Activated CD8-positive, alpha-beta memory T cell treated with anti-CD3 and anti-CD28 coated beads, Interleukin-2, amount 10 ng/mL, durations not matched to agents 7 days and 5 days (primary cell): Measurements from ENCODE around the gene HPSE2. TPM values are rescaled to one million over a fixed set of nuclear protein-coding genes. Genes with fewer than 3 reads are reported as not detected.
A peak's percentile ranks its signal among the peaks of the same experiment; 100 is the strongest.

Source experiments
- ATAC-seq: fragments of 150-1000 bp; cut with Tn5 transposase; one replicate; pipeline ENCODE4 v1.10.0; 2021; ENCODE audit warnings: moderate library complexity
- CTCF ChIA-PET: fragments of 350-600 bp; sonication (Branson Sonifier 250); formaldehyde crosslinking; loops from one replicate; lab custom pipeline; 2021; ENCODE audit warnings: antibody characterized with exemption; lab: Charles Lee
- DNase-seq: peaks from one replicate; pipeline ENCODE4 v3.0.0-alpha.2; 2020
- H3K27ac Mint-ChIP-seq: one replicate; pipeline ENCODE4 v1.8.0; 2021; ENCODE audit warnings: mild to moderate bottlenecking, mixed read lengths
- H3K27me3 Mint-ChIP-seq: one replicate; pipeline ENCODE4 v1.8.0; 2021; ENCODE audit warnings: mixed read lengths
- H3K36me3 Mint-ChIP-seq: one replicate; pipeline ENCODE4 v1.8.0; 2021; ENCODE audit warnings: mild to moderate bottlenecking, mixed read lengths
- H3K4me1 Mint-ChIP-seq: one replicate; pipeline ENCODE4 v1.8.0; 2021; ENCODE audit warnings: mixed read lengths
- H3K4me3 Mint-ChIP-seq: one replicate; pipeline ENCODE4 v1.8.0; 2021; ENCODE audit warnings: mild to moderate bottlenecking, moderate library complexity, mixed read lengths
- H3K9me3 Mint-ChIP-seq: one replicate; pipeline ENCODE4 v1.8.0; 2022; ENCODE audit warnings: low read depth, mixed read lengths
- total RNA-seq, 2 experiments: library from RNA; stranded (reverse); gene quantifications; one replicate each; pipeline ENCODE4 v1.2.3, GENCODE V29; 2021

Gene HPSE2
- total RNA-seq, 2 experiments from 2014 or later, result not detected

DNA sequence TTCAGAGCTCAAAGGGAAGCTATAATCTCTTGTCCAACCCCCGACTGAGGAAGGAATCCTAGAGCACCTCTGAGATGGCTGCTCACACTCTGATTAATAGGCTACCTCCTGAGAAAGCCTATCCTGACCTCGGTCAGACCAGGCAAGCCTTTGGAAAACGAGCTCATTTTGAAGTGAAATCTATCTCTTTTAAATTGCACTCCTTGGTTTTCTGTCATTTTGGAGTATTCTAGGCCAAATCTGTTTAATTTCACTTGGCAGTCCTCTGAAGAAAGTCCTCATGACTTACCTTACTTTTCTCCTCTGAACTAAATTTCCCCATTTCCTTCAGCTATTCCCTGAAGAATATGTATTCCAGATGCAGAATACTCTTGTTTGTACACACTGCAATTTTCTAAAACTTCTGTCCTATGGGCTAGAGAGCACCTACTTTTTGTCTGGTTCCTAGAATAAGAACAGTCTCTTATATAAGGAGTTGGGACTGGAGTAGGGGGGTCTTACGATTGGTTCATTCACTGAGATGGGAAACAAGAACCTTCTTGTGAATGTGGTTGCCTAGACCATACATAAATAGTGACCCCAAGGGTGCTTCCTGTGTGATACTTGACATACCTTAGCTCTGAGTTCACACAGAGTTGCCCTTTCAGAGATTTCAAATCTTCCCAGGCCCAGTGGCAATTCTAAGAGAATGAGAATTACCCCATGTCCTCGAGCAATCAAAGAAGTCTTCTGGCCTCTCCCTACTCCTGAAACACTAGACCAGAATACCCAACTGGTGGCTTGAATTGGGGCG lies 757.0 kb downstream of the HPSE2 start:
- Mint-ChIP-seq H3K36me3 (no peaks in the 10 kb centered on the region), H3K27ac (no peak overlapping the region), H3K27me3 (no peaks in the 10 kb centered on the region), H3K4me1 (peaks cover 5% of the 10 kb centered on the region), H3K9me3 (no peaks in the 10 kb centered on the region), H3K4me3 (no peak overlapping the region)
- no peak for DNase-seq
- CTCF ChIA-PET, result interaction anchor here (2.0 kb wide), 1 partner anchor 12 kb away, joined by 7 read pairs; no protein-coding TSS in a partner anchor
- no peak for ATAC-seq

GRCh38 chr10:98477861-98478260 lies 757.8 kb downstream of the HPSE2 start:
- peaks cover 5% of the 10 kb centered on the region for H3K4me1 Mint-ChIP-seq
- DNase-seq (no peak), ATAC-seq (no peak)
- H3K4me3 Mint-ChIP-seq, result no peak overlapping the region
- no peaks in the 10 kb centered on the region for H3K36me3 Mint-ChIP-seq
- H3K27ac Mint-ChIP-seq, result no peak overlapping the region
- CTCF ChIA-PET, result interaction anchor here (2.0 kb wide), 1 partner anchor 11 kb away, joined by 7 read pairs; no protein-coding TSS in a partner anchor
- no peaks in the 10 kb centered on the region for H3K27me3 Mint-ChIP-seq
- H3K9me3 Mint-ChIP-seq, result no peaks in the 10 kb centered on the region

DNA sequence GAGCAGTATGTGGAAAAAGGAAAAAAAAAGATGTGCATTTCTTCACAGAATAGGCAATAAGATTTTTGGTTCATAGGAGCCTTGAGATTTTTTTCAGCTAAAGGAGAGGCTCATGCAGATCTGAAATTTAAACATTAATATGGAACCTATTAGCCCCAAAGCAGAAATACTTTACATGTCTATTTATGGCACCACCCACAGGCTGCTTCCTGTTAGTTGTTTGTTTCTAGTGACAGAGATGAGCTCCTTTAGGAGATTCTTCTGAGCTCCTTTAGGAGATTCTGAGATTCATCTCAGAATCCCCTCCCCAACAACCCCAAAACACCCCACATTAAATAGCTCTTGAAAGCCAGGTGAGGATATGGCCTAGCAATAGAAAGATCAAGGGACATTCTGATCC lies 761.0 kb downstream of the HPSE2 start:
- CTCF ChIA-PET, result interaction anchor here (1.0 to 1.5 kb wide), 2 partner anchors 9 to 189 kb away, joined by 3 to 4 read pairs; no protein-coding TSS in a partner anchor
- H3K27me3 Mint-ChIP-seq, result peaks cover 12% of the 10 kb centered on the region
- H3K4me1 Mint-ChIP-seq, result peaks cover 2% of the 10 kb centered on the region
- no peak for DNase-seq
- no peaks in the 10 kb centered on the region for H3K36me3 Mint-ChIP-seq
- H3K27ac Mint-ChIP-seq, result no peak overlapping the region
- H3K9me3 Mint-ChIP-seq, result no peaks in the 10 kb centered on the region
- no peak for ATAC-seq
- H3K4me3 Mint-ChIP-seq, result no peak overlapping the region

GRCh38 chr10:98472196-98472595 lies 763.5 kb downstream of the HPSE2 start:
- Mint-ChIP-seq H3K4me3 (no peak overlapping the region), H3K27me3 (peaks cover 12% of the 10 kb centered on the region), H3K27ac (no peak overlapping the region), H3K36me3 (no peaks in the 10 kb centered on the region), H3K9me3 (no peaks in the 10 kb centered on the region), H3K4me1 (peaks cover 10% of the 10 kb centered on the region)
- CTCF ChIA-PET, result interaction anchor here (1.1 kb wide), 1 partner anchor 190 kb away, joined by 3 read pairs; no protein-coding TSS in a partner anchor
- ATAC-seq, result no peak
- no peak for DNase-seq

DNA sequence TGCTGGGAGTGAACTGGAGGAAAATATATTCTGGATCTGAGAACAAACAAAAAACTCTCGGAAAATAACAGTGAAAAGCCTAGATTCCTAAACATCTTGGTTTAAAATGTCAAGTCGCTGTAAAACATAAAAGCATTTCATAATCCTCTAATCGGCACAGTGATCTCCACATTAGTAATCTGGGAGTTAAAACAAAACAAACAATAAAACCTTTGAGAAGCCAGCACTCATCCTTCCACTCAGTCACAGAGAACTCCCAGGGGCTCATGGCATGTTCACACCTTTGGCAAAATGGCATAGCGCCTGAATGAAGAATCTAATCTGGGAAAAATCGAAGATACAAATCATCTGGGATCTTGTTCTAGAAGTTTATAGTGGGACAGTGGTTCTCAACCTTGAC lies 764.8 kb downstream of the HPSE2 start:
- Mint-ChIP-seq H3K27ac (no peak overlapping the region), H3K36me3 (no peaks in the 10 kb centered on the region), H3K4me1 (peaks cover 10% of the 10 kb centered on the region), H3K4me3 (no peak overlapping the region), H3K27me3 (peaks cover 12% of the 10 kb centered on the region), H3K9me3 (no peaks in the 10 kb centered on the region)
- ATAC-seq (no peak), DNase-seq (no peak)
- CTCF ChIA-PET, result no interaction called here

DNA sequence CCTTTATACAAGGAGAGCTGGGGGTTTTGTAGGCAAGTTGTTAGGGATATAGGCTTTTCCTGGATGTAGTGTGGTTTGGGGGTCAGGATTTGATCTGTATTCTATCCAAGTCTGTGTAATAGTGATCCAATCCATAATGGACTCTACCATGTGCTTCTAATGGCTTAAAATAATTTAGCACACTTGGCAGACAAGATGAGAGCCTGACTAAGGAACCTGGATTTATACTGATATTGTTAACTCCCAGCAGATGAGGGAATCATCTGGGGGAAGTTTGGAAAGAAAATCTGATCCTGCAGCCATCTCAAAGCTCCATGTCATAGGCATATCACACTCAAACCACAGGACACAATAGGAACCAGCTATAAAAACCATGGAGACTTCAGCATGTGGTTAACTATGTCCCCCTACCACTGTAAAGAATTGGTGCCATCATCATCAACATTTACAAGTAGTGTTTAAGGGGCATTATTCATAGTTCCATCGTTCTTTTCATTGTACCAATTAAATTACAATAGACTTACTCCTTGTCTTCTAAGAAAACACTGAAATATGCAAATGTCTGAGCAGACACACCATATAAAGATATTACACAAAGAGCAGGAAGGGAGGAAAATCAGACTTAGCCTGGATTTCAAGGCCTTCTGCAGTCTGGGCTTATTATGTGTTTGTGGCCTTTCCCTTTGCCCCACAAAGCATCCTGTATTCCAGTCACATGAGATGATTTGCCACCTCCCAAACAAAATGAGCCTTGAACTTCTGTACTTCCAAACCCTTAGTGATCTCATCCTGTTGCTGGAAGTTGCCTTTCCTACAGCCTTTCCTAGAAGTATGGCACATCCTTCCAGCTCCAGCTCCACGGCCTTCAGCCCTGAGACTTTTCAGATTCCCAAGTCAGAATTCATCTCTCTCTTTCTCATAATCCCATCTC lies 766.4 kb downstream of the HPSE2 start:
- CTCF ChIA-PET, result interaction anchor here (2.1 to 3.1 kb wide), 5 partner anchors 22 to 777 kb away, joined by 8 to 19 read pairs (median 13); partner anchors contain the start of gene HPS1
- Mint-ChIP-seq H3K27me3 (peaks cover 12% of the 10 kb centered on the region), H3K4me1 (peaks cover 8% of the 10 kb centered on the region), H3K4me3 (no peak overlapping the region), H3K9me3 (no peaks in the 10 kb centered on the region), H3K36me3 (no peaks in the 10 kb centered on the region), H3K27ac (no peak overlapping the region)
- ATAC-seq (no peak), DNase-seq (no peak)

DNA sequence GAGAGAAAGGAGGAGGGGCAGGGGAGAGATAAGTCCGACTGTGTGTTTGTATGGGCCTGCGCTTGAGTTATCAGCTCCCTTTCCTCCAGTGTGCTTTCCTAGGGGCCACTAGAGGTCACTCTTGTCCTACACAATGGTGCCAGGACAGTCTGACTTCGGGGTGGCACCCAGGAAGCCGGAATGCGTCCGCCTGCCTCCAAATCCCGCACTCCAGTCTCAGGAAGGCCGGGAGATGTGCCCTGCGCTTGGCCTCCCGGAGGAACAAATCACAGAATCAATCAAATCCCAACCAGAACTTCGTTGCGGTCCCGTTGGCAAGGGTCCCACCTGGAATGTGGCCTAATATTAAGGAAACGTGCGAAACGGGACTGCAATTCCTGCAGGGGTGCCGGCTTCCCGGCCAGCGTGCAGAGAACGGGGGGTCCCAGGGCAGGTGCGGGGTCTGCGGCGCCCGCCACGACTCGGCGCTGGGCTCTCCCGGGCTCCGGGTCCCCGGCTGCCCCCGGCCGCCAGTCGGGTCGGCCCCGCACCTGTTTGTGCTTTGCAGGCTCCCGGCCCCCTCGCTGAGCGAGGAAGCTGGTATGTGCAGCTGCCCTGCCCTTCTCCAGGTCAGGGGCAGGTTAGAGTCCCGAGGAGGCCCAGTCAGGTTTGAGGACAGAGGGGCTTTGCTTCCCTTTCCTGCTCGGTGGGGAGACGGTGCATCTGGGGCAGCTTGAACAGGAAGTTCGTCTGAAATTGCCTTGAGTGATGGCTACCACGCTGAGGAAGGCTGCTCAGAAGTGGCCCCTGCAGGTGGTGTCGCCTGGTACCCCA lies 767.9 kb downstream of the HPSE2 start:
- ATAC-seq (peak; percentile 97), DNase-seq (peak; percentile 74)
- Mint-ChIP-seq H3K4me1 (peaks cover 8% of the 10 kb centered on the region), H3K9me3 (no peaks in the 10 kb centered on the region), H3K36me3 (no peaks in the 10 kb centered on the region), H3K4me3 (peak overlapping the region; percentile 74), H3K27ac (peak overlapping the region; percentile 79), H3K27me3 (peaks cover 12% of the 10 kb centered on the region)
- CTCF ChIA-PET, result interaction anchor here (0.6 to 3.1 kb wide), 25 partner anchors 9 to 924 kb away, joined by 3 to 19 read pairs (median 3); partner anchors contain the start of gene HPS1

DNA sequence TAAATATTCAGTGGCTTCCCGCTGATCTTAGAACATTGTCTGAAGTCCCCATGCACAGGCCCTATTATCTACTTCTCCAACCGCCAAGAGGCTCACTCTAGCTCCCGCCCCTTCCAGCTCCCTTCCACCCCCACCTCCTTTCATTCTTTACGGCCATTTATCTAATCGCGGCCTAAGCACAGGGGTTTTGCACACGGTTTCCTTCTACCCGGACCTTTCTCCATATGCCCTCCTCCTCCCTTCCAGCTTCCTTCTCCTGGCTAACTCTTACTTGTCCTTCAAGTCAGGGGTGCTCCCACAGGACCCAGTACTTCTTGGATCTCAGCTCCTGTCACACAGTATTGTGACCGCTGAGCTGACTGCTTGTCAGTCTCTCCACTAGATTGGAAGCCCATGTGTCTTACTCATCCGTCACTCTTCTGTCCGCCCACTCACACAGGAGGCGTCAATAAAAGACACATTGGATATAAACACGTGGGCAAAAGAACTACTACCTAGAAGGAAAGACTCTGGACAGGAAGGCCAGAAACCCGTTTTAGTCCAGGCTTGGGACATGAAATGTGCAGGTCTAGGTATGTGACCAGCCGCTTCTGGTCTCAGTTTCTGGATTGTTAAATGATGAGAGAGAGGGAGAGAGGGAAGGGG lies 768.7 kb downstream of the HPSE2 start:
- CTCF ChIA-PET, result interaction anchor here (0.6 to 3.1 kb wide), 24 partner anchors 9 to 924 kb away, joined by 3 to 19 read pairs (median 4); partner anchors contain the start of gene HPS1
- Mint-ChIP-seq H3K4me3 (peak overlapping the region; percentile 74), H3K27ac (no peak overlapping the region), H3K9me3 (no peaks in the 10 kb centered on the region), H3K4me1 (peaks cover 8% of the 10 kb centered on the region), H3K36me3 (no peaks in the 10 kb centered on the region), H3K27me3 (peaks cover 12% of the 10 kb centered on the region)
- ATAC-seq, result no peak
- no peak for DNase-seq

DNA sequence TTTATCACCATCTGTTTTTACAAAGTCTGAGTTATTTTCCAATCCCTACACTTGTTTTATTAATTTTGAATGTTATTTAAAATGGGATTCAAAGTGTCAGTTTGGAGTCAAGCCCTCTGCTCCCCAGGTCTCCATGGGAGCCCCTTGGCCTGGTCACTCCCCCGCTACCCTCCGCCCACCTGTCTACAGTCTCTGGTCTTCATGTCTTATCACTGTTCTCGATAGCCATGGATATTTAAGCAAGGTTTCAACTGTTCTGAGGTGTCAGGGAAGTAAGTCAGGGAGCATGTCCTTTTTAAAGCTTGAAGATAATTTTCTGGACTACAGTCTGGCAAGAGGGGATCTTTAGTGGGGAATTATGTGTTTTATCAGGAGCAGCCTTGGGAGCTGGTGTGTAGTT lies 769.8 kb downstream of the HPSE2 start:
- H3K4me3 Mint-ChIP-seq, result no peak overlapping the region
- no peak for ATAC-seq
- no peak overlapping the region for H3K27ac Mint-ChIP-seq
- peaks cover 8% of the 10 kb centered on the region for H3K4me1 Mint-ChIP-seq
- no peaks in the 10 kb centered on the region for H3K36me3 Mint-ChIP-seq
- CTCF ChIA-PET, result interaction anchor here (0.8 to 3.1 kb wide), 3 partner anchors 9 to 781 kb away, joined by 3 to 14 read pairs (median 7); no protein-coding TSS in a partner anchor
- peaks cover 6% of the 10 kb centered on the region for H3K27me3 Mint-ChIP-seq
- no peaks in the 10 kb centered on the region for H3K9me3 Mint-ChIP-seq
- no peak for DNase-seq

GRCh38 chr10:98463976-98464754 lies 771.5 kb downstream of the HPSE2 start:
- H3K27ac Mint-ChIP-seq, result no peak overlapping the region

DNA sequence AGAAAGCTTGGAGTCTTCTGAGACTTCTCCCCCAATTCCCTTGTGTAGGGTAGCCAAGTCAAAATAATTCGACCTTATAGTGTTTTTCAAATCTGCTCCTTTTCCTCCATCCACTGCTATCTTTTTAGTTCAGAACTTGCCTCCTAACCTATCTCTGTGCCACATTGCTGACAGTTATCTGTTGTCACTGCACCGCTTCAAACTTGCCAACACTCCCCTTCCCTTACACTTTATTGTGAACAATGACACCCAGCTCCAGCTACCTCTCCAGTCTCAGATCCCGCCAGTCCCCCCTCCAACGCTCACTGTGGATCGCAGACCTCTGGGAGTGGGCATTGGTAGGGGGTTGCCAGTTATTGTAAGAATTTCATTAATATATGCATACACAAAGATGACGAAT lies 772.6 kb downstream of the HPSE2 start:
- no peak overlapping the region for H3K4me3 Mint-ChIP-seq
- DNase-seq (no peak), ATAC-seq (no peak)
- H3K4me1 Mint-ChIP-seq, result peaks cover 2% of the 10 kb centered on the region
- no peak overlapping the region for H3K27ac Mint-ChIP-seq
- no peaks in the 10 kb centered on the region for H3K36me3 Mint-ChIP-seq
- H3K9me3 Mint-ChIP-seq, result no peaks in the 10 kb centered on the region
- CTCF ChIA-PET, result no interaction called here
- no peaks in the 10 kb centered on the region for H3K27me3 Mint-ChIP-seq

More at GRCh38 chr10:98463976-98464754, 771.5 kb downstream of the HPSE2 start:
- ATAC-seq (no peak), DNase-seq (no peak)
- Mint-ChIP-seq H3K36me3 (no peaks in the 10 kb centered on the region), H3K4me3 (no peak overlapping the region), H3K27me3 (no peaks in the 10 kb centered on the region), H3K9me3 (no peaks in the 10 kb centered on the region), H3K4me1 (peaks cover 8% of the 10 kb centered on the region)
- CTCF ChIA-PET, result interaction anchor here (1.0 kb wide), 1 partner anchor 38 kb away, joined by 3 read pairs; no protein-coding TSS in a partner anchor
